MCF 10A (cell line): ENCODE measurements around the gene HACD4. TPM values are rescaled to one million over a fixed set of nuclear protein-coding genes. Genes with fewer than 3 reads are reported as not detected.
A peak's percentile ranks its signal among the peaks of the same experiment; 100 is the strongest.

Experiments used
- BruUV-seq: library from RNA; stranded (reverse); fragments of 400-500 nt; replicated peaks from 2 replicates; lab custom pipeline; 2021; lab: Mats Ljungman, UMichigan
- CTCF ChIA-PET: fragments of 300-600 bp; sonication (Branson Sonifier 250); formaldehyde crosslinking; extraction: SDS; loops from one replicate; lab custom pipeline; 2021; ENCODE audit warnings: antibody characterized with exemption, inconsistent platforms; lab: Yijun Ruan, JAX
- POLR2A ChIA-PET: fragments of 300-600, 350-650 bp; sonication (Branson Sonifier 250); formaldehyde crosslinking; extraction: SDS; loops from one replicate; lab custom pipeline; 2020; ENCODE audit warnings: antibody characterized with exemption, inconsistent platforms; lab: Yijun Ruan, JAX
- DNase-seq: peaks from one replicate; pipeline ENCODE4 v3.0.0-alpha.2; 2018; ENCODE audit not compliant: unreplicated experiment
- H3K27ac Mint-ChIP-seq: one replicate; pipeline ENCODE4 v1.8.0; 2022; ENCODE audit warnings: mild to moderate bottlenecking, low read depth, mixed read lengths; ENCODE audit not compliant: unreplicated experiment
- H3K27me3 Mint-ChIP-seq: one replicate; pipeline ENCODE4 v1.8.0; 2022; ENCODE audit warnings: mixed read lengths; ENCODE audit not compliant: insufficient read depth, unreplicated experiment
- H3K36me3 Mint-ChIP-seq: one replicate; pipeline ENCODE4 v1.8.0; 2022; ENCODE audit warnings: mild to moderate bottlenecking, moderate library complexity, mixed read lengths; ENCODE audit not compliant: insufficient read depth, unreplicated experiment
- H3K4me1 Mint-ChIP-seq: one replicate; pipeline ENCODE4 v1.8.0; 2022; ENCODE audit warnings: mixed read lengths; ENCODE audit not compliant: insufficient read depth, unreplicated experiment
- H3K4me3 Mint-ChIP-seq: one replicate; pipeline ENCODE4 v1.8.0; 2022; ENCODE audit warnings: mild to moderate bottlenecking, moderate library complexity, mixed read lengths; ENCODE audit not compliant: unreplicated experiment
- H3K9me3 Mint-ChIP-seq: one replicate; pipeline ENCODE4 v1.8.0; 2022; ENCODE audit warnings: mixed read lengths; ENCODE audit not compliant: unreplicated experiment
- CTCF ChIP-seq: fragments of 200-600 bp; IDR thresholded peaks from one replicate; pipeline ENCODE4 v1.8.0; 2022; ENCODE audit warnings: antibody characterized with exemption, mild to moderate bottlenecking; ENCODE audit not compliant: unreplicated experiment
- intact Hi-C: fragments of 100-400 bp; cut with micrococcal nuclease; formaldehyde crosslinking; loops from 2 replicates; pipeline ENCODE4 v1.14.1; 2022
- total RNA-seq: library from RNA; stranded (reverse); gene quantifications from 2 replicates; pipeline ENCODE4 v1.2.3, GENCODE V29; 2022

HACD4 gene
- total RNA-seq, 1 experiment from 2014 or later, result not detected

DNA sequence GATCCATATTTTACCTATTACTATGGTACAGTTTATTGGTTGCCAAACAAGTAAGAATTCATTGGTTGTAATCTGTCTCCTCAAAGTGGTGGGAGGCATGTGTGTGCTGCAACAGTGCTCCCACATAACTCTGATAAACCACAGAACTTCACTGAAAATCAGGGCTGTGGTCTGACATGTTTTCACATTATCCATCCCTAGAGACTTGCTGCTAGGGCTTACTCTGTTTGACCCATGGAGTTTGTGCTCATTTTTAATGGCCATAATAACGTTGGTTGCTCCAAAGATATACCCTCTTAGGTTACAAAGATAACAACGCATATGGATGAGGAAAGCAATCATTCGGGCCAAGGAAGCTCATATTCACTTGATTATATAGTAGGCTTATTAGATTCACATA, 37.0 kb downstream of the HACD4 start:
- no peak for TF ChIP-seq CTCF
- DNase-seq, result no peak
- Mint-ChIP-seq H3K4me1 (no peaks in the 10 kb centered on the region), H3K27ac (no peak overlapping the region), H3K4me3 (no peak overlapping the region), H3K36me3 (peaks cover 17% of the 10 kb centered on the region), H3K9me3 (no peaks in the 10 kb centered on the region), H3K27me3 (no peaks in the 10 kb centered on the region)
- ChIA-PET POLR2A (no interaction called here), CTCF (no interaction called here)
- no TSS peak for BruUV-seq
- intact Hi-C loops, result no loop called here

DNA sequence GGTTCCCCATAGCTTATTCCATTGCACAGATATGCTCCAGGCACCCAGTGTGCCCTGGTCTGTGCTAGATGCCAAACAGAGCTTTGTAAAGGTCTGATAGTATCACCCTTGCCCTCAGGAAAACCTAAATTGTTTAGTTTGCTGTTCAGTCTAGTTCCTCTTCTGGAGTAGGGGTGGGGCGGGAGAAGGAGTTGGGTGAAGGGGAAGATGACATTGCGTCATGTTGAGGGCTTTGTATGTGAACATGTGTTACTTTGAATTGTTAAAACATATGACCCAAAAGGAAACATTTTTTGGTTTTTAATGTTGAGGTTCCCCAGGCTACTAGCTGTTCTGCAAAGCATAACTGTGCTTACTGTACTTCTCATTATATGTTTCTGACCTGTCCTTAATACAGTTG, 40.6 kb downstream of the HACD4 start:
- Mint-ChIP-seq H3K27me3 (no peaks in the 10 kb centered on the region), H3K4me3 (no peak overlapping the region), H3K9me3 (no peaks in the 10 kb centered on the region), H3K4me1 (no peaks in the 10 kb centered on the region), H3K27ac (no peak overlapping the region), H3K36me3 (peaks cover 18% of the 10 kb centered on the region)
- intact Hi-C loops, result no loop called here
- ChIA-PET POLR2A (no interaction called here), CTCF (interaction anchor here (0.5 to 0.7 kb wide), 2 partner anchors 9 to 57 kb away, joined by 3 read pairs; no protein-coding TSS in a partner anchor)
- TF ChIP-seq CTCF, result no peak
- DNase-seq, result no peak
- no TSS peak for BruUV-seq

DNA sequence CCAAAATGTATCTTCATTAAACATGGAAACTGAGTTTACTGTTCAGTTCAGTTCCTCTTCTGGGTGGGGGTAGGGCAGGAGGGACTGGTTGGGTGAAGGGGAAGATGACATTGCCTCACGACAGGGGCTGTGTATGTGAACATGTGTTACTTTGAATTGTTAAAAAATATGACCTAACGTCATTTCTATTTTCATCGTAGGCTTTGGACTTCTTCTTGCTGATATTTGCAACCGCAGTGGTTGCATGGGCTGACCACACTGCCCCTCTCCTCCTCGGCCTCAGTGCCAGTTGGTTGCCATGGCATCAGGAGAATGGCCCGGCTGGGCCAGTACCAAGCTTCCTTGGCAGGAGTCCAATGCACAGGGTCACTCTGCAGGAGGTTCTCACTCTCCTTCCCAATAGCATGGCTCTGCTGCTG, 41.5 kb downstream of the HACD4 start:
- no peak for TF ChIP-seq CTCF
- peaks cover 18% of the 10 kb centered on the region for H3K36me3 Mint-ChIP-seq
- no peak overlapping the region for H3K4me3 Mint-ChIP-seq
- no peaks in the 10 kb centered on the region for H3K27me3 Mint-ChIP-seq
- intact Hi-C loops, result loop anchor here (10.0 kb wide), 1 partner anchor 85 kb away; the partner anchor contains the start of gene IFNB1
- CTCF ChIA-PET, result interaction anchor here (0.5 kb wide), 1 partner anchor 1719 kb away, joined by 5 read pairs; no protein-coding TSS in a partner anchor
- DNase-seq, result no peak
- POLR2A ChIA-PET, result no interaction called here
- no peaks in the 10 kb centered on the region for H3K4me1 Mint-ChIP-seq
- no peaks in the 10 kb centered on the region for H3K9me3 Mint-ChIP-seq
- H3K27ac Mint-ChIP-seq, result no peak overlapping the region
- BruUV-seq, result no TSS peak

- H3K4me1 Mint-ChIP-seq, result no peaks in the 10 kb centered on the region
- no peaks in the 10 kb centered on the region for H3K9me3 Mint-ChIP-seq
- BruUV-seq, result no TSS peak
- TF ChIP-seq CTCF, result no peak
- no peaks in the 10 kb centered on the region for H3K27me3 Mint-ChIP-seq
- H3K4me3 Mint-ChIP-seq, result no peak overlapping the region
- ChIA-PET POLR2A (interaction anchor here (1.2 kb wide), 1 partner anchor 107 kb away, joined by 5 read pairs; no protein-coding TSS in a partner anchor), CTCF (no interaction called here)
- DNase-seq, result peak; percentile 25
- intact Hi-C loops, result loop anchor here (10.0 kb wide), 1 partner anchor 86 kb away; the partner anchor contains the start of gene IFNB1
- H3K36me3 Mint-ChIP-seq, result peaks cover 12% of the 10 kb centered on the region
- H3K27ac Mint-ChIP-seq, result peak overlapping the region; percentile 23
Measured at GRCh38 chr9:20988671-20989315, 42.6 kb downstream of the HACD4 start.
